Left lung (tissue), 10 donors: ENCODE data around the gene PLA2G15. TPM values are rescaled to one million over a fixed set of nuclear protein-coding genes. Genes with fewer than 3 reads are reported as not detected.

Experiments
- ATAC-seq: fragments of 200-7000 bp; cut with Tn5 transposase; one replicate; pipeline ENCODE4 v1.9.1; 2020; ENCODE audit warnings: moderate library complexity
- DNase-seq, 4 donors: peaks; one replicate each; pipeline ENCODE4 v3.0.0-alpha.2; 2013 to 2020
- H3K27ac ChIP-seq, 2 donors: fragments of 200-600 bp; sonication (generic) in 1 of 2; one replicate each; pipeline versions ENCODE4 v1.5.0 to v1.8.0; 2020 to 2021
- H3K27me3 ChIP-seq, 2 donors: fragments of 200-600 bp; sonication (generic) in 1 of 2; one replicate each; pipeline versions ENCODE4 v1.5.0 to v1.8.0; 2020 to 2021
- H3K36me3 ChIP-seq, 2 donors: fragments of 200-600 bp; sonication (generic) in 1 of 2; one replicate each; pipeline versions ENCODE4 v1.5.0 to v1.8.0; 2020 to 2021
- H3K4me1 ChIP-seq, 2 donors: fragments of 200-600 bp; one replicate each; pipeline ENCODE4 v1.8.0; 2021
- H3K4me3 ChIP-seq, 2 donors: fragments of 200-600 bp; sonication (generic) in 1 of 2; one replicate each; pipeline versions ENCODE4 v1.5.0 to v1.8.0; 2020 to 2021; ENCODE audit warnings: mild to moderate bottlenecking in 1 of 2
- H3K9me3 ChIP-seq, 2 donors: fragments of 200-600 bp; sonication (generic) in 1 of 2; one replicate each; pipeline versions ENCODE4 v1.5.0 to v1.8.0; 2020 to 2021
- CTCF ChIP-seq, 2 donors: fragments of 200-600 bp; sonication (generic) in 1 of 2; IDR thresholded peaks; one replicate each; pipeline versions ENCODE4 v1.5.0 to v1.8.0; 2021; ENCODE audit warnings: antibody characterized with exemption in 2 of 2
- intact Hi-C, 2 donors: fragments of 100-400 bp; cut with DNase I; formaldehyde crosslinking; loops; one replicate each; pipeline versions ENCODE4 v1.11.2 to v1.14.2; 2022
- polyA plus RNA-seq, 6 donors: library from polyadenylated mRNA; unstranded; fragments of 120-200 nt; gene quantifications; one replicate each; pipeline ENCODE4 v1.2.1, GENCODE V29; 2013; ENCODE audit not compliant: insufficient read length in 6 of 6
- total RNA-seq, 2 donors: library from RNA; stranded (reverse); fragmentation: NEBNext Ultra II Directional; extraction: Animal tissue kit (Norgen Biotek cat#: 25700); gene quantifications; one replicate each; pipeline ENCODE4 v1.2.1, GENCODE V29; 2021
- donor health status: DM: no; HTN: yes; CAD: no.
- donor health status: DM: no; HTN: no; CAD: no.

PLA2G15 gene
- total and polyA plus RNA-seq, 8 donors: 10.9 to 35.1 (median 12.3) TPM

GRCh38 chr16:68234188-68235107 lies 10.7 kb upstream of the PLA2G15 start:
- TF ChIP-seq CTCF (IDR thresholded peaks at IDR 0.05): no peak
- ATAC-seq: peak; percentile 48

GRCh38 chr16:68235108-68235886 lies 9.9 kb upstream of the PLA2G15 start:
- DNase-seq (peak in 2 of 4 donors; percentile 49 to 84), ATAC-seq (peak; percentile 4)
- Histone ChIP-seq H3K27ac (peak overlapping the region; percentile 75 to 91), H3K4me1 (peaks cover 5 to 51% of the 10 kb centered on the region in 2 donors), H3K27me3 (peaks cover 0 to 24% of the 10 kb centered on the region in 2 donors), H3K9me3 (no peaks in the 10 kb centered on the region), H3K36me3 (peaks cover 0 to 25% of the 10 kb centered on the region in 2 donors), H3K4me3 (peak overlapping the region; percentile 59 to 72)
- intact Hi-C loops: no loop called here
- TF ChIP-seq CTCF (IDR thresholded peaks at IDR 0.05): no peak

More at GRCh38 chr16:68234188-68235107, 10.7 kb upstream of the PLA2G15 start:
- H3K4me3 ChIP-seq: peak overlapping the region; percentile 59 to 72
- H3K27ac ChIP-seq: peak overlapping the region; percentile 75 to 91
- H3K27me3 ChIP-seq: peaks cover 0 to 24% of the 10 kb centered on the region in 2 donors
- H3K9me3 ChIP-seq: no peaks in the 10 kb centered on the region
- peaks cover 5 to 43% of the 10 kb centered on the region in 2 donors for H3K4me1 ChIP-seq
- intact Hi-C loops: no loop called here
- peaks cover 0 to 33% of the 10 kb centered on the region in 2 donors for H3K36me3 ChIP-seq
- peak in 3 of 4 donors; percentile 89 to 91 (median 90) for DNase-seq

GRCh38 chr16:68235887-68236136 lies 9.4 kb upstream of the PLA2G15 start, which contains the start of gene ESRP2:
Gene ESRP2 (minus strand): TSS chr16:68236127. CDS start chr16:68236045, 82 bp downstream.
- TF ChIP-seq CTCF (IDR thresholded peaks at IDR 0.05): no peak
- H3K4me3 ChIP-seq: peak within 1 kb of the TSS; percentile 59 to 72
- peaks cover 0 to 24% of the 10 kb centered on the region in 2 donors for H3K27me3 ChIP-seq
- H3K36me3 ChIP-seq: peaks cover 0 to 20% of the 10 kb centered on the region in 2 donors
- DNase-seq (no peak), ATAC-seq (no peak)
- peak within 1 kb of the TSS; percentile 85 to 91 for H3K27ac ChIP-seq
- H3K9me3 ChIP-seq: no peaks in the 10 kb centered on the region
- intact Hi-C loops: no loop called here
- peaks cover 5 to 51% of the 10 kb centered on the region in 2 donors for H3K4me1 ChIP-seq

GRCh38 chr16:68236137-68236825 lies 8.9 kb upstream of the PLA2G15 start:
- Histone ChIP-seq H3K36me3 (peaks cover 0 to 15% of the 10 kb centered on the region in 2 donors), H3K27me3 (peaks cover 0 to 24% of the 10 kb centered on the region in 2 donors), H3K9me3 (no peaks in the 10 kb centered on the region), H3K4me3 (peak overlapping the region; percentile 59 to 72), H3K4me1 (peaks cover 5 to 51% of the 10 kb centered on the region in 2 donors), H3K27ac (peak overlapping the region; percentile 85 to 91)
- no peak for TF ChIP-seq CTCF (IDR thresholded peaks at IDR 0.05)
- intact Hi-C loops: no loop called here
- DNase-seq: peak in 3 of 4 donors; percentile 84 to 93 (median 84)
- peak; percentile 46 for ATAC-seq
